Measurements from ENCODE around the gene PILRB.
"Not testable (repeated sequence)": the region's sequence is repeated elsewhere in the genome, so short reads cannot be mapped to it uniquely, and the experiment has no call there.

Gene PILRB

GRCh38 chr7:100366411-100367250, 8.7 kb downstream of the PILRB start:
- DNase-seq (ENCODE audit: insufficient read length, low spot score) (no peak), FAIRE-seq (no peak)
- no peak for TF ChIP-seq POLR2A (IDR thresholded peaks at IDR 0.05; ENCODE audit: low read depth, low read length)

- no peak for TF ChIP-seq POLR2A (IDR thresholded peaks at IDR 0.05; ENCODE audit: low read depth, low read length)
These were observed 9.3 kb downstream of the PILRB start for GRCh38 chr7:100367251-100367620.

GRCh38 chr7:100367676-100368613, 10.0 kb downstream of the PILRB start:
- no peak for DNase-seq (ENCODE audit: insufficient read length, low spot score)
- TF ChIP-seq POLR2A (IDR thresholded peaks at IDR 0.05; ENCODE audit: low read depth, low read length) = no peak
- FAIRE-seq = no peak

More at GRCh38 chr7:100367251-100367620, 9.3 kb downstream of the PILRB start:
- FAIRE-seq (no peak), DNase-seq (ENCODE audit: insufficient read length, low spot score) (no peak)

GRCh38 chr7:100369105-100369504, 11.2 kb downstream of the PILRB start:
- TF ChIP-seq POLR2A (IDR thresholded peaks at IDR 0.05; ENCODE audit: low read depth, low read length) = no peak
- FAIRE-seq (no peak), DNase-seq (ENCODE audit: insufficient read length, low spot score) (no peak)

GRCh38 chr7:100370303-100370702, 12.4 kb downstream of the PILRB start:
- no peak for FAIRE-seq
- TF ChIP-seq POLR2A (IDR thresholded peaks at IDR 0.05; ENCODE audit: low read depth, low read length) = no peak
- DNase-seq (ENCODE audit: insufficient read length, low spot score) = no peak

- no peak for TF ChIP-seq POLR2A (IDR thresholded peaks at IDR 0.05; ENCODE audit: low read depth, low read length)
These were observed 12.8 kb downstream of the PILRB start for GRCh38 chr7:100370746-100371145.

GRCh38 chr7:100371561-100372171, 13.7 kb downstream of the PILRB start:
- no peak for TF ChIP-seq POLR2A (IDR thresholded peaks at IDR 0.05; ENCODE audit: low read depth, low read length)
- FAIRE-seq = no peak
- DNase-seq (ENCODE audit: insufficient read length, low spot score) = no peak

More at GRCh38 chr7:100370746-100371145, 12.8 kb downstream of the PILRB start:
- FAIRE-seq (no peak), DNase-seq (ENCODE audit: insufficient read length, low spot score) (no peak)

GRCh38 chr7:100372256-100372655, 14.3 kb downstream of the PILRB start:
- no peak for TF ChIP-seq POLR2A (IDR thresholded peaks at IDR 0.05; ENCODE audit: low read depth, low read length)
- DNase-seq (ENCODE audit: insufficient read length, low spot score) (no peak), FAIRE-seq (no peak)

GRCh38 chr7:100372694-100373093, 14.8 kb downstream of the PILRB start:
- DNase-seq (ENCODE audit: insufficient read length, low spot score) (no peak), FAIRE-seq (no peak)
- TF ChIP-seq POLR2A (IDR thresholded peaks at IDR 0.05; ENCODE audit: low read depth, low read length) = no peak

- TF ChIP-seq POLR2A (IDR thresholded peaks at IDR 0.05; ENCODE audit: low read depth, low read length) = no peak
- no peak for FAIRE-seq
- no peak for DNase-seq (ENCODE audit: insufficient read length, low spot score)
These were observed 15.4 kb downstream of the PILRB start, which contains the start of gene PILRA for GRCh38 chr7:100373261-100373831. Gene PILRA, plus strand, starts transcription at chr7:100373487. Its CDS starts 170 bp downstream, at chr7:100373657.

- not testable (repeated sequence) for FAIRE-seq; DNase-seq (ENCODE audit: insufficient read length, low spot score)
These were observed 16.1 kb downstream of the PILRB start for GRCh38 chr7:100373870-100374598.

- TF ChIP-seq POLR2A (IDR thresholded peaks at IDR 0.05; ENCODE audit: low read depth, low read length) = no peak
- no peak for FAIRE-seq
These were observed 16.7 kb downstream of the PILRB start for GRCh38 chr7:100374601-100375000.

GRCh38 chr7:100376066-100376465, 18.1 kb downstream of the PILRB start:
- no peak for DNase-seq (ENCODE audit: insufficient read length, low spot score)
- FAIRE-seq = no peak
- TF ChIP-seq POLR2A (IDR thresholded peaks at IDR 0.05; ENCODE audit: low read depth, low read length) = no peak

More at GRCh38 chr7:100374601-100375000, 16.7 kb downstream of the PILRB start:
- no peak for DNase-seq (ENCODE audit: insufficient read length, low spot score)
